HG03039 (cell line): ENCODE data around the gene CT45A3.
"Not testable (repeated sequence)": the region's sequence is repeated elsewhere in the genome, so short reads cannot be mapped to it uniquely, and the experiment has no call there.

Source experiments
- ATAC-seq: cut with Tn5 transposase; IDR thresholded peaks from one replicate; pipeline ENCODE4 v1.9.1; 2021; ENCODE audit warnings: mild to moderate bottlenecking, moderate library complexity; ENCODE audit not compliant: unreplicated experiment

Gene CT45A3

GRCh38 chrX:135768091-135768490, at the start of gene CT45A3:
Gene CT45A3 (minus strand): TSS chrX:135768191. CDS start chrX:135764444, 3,747 bp downstream.
- ATAC-seq = not testable (repeated sequence)

GRCh38 chrX:135802687-135803086, 34.7 kb upstream of the CT45A3 start, which contains the start of gene CT45A6:
Gene CT45A6 (minus strand): TSS chrX:135802787. CDS start chrX:135798993, 3,794 bp downstream.
- ATAC-seq = not testable (repeated sequence)

GRCh38 chrX:135785403-135785802, 17.4 kb upstream of the CT45A3 start, which contains the start of gene CT45A5:
Gene CT45A5 (minus strand): TSS chrX:135785503. CDS start chrX:135781729, 3,774 bp downstream.
- not testable (repeated sequence) for ATAC-seq

- ATAC-seq = not testable (repeated sequence)
Observed at GRCh38 chrX:135744739-135745138, 23.3 kb downstream of the CT45A3 start.

GRCh38 chrX:135741192-135741715, 26.7 kb downstream of the CT45A3 start:
- no peak for ATAC-seq

GRCh38 chrX:135740681-135741149, 27.3 kb downstream of the CT45A3 start:
- no peak for ATAC-seq

GRCh38 chrX:135737366-135738071, 30.5 kb downstream of the CT45A3 start:
- no peak for ATAC-seq

- not testable (repeated sequence) for ATAC-seq
Observed at GRCh38 chrX:135734666-135735065, 33.3 kb downstream of the CT45A3 start.

- no peak for ATAC-seq
Observed at GRCh38 chrX:135713795-135714194, 54.2 kb downstream of the CT45A3 start.

GRCh38 chrX:135713183-135713689, 54.8 kb downstream of the CT45A3 start, which contains the start of gene CT45A1:
Gene CT45A1 (plus strand): TSS chrX:135713639. CDS start chrX:135718941, 5,302 bp downstream.
- not testable (repeated sequence) for ATAC-seq
